Putamen (tissue), 1 donor: ENCODE data around the gene DCXR.

Source experiments
- DNase-seq: peaks from one replicate; pipeline ENCODE4 v3.0.0-alpha.2; 2016; ENCODE audit warnings: low spot score

Gene DCXR

DNA sequence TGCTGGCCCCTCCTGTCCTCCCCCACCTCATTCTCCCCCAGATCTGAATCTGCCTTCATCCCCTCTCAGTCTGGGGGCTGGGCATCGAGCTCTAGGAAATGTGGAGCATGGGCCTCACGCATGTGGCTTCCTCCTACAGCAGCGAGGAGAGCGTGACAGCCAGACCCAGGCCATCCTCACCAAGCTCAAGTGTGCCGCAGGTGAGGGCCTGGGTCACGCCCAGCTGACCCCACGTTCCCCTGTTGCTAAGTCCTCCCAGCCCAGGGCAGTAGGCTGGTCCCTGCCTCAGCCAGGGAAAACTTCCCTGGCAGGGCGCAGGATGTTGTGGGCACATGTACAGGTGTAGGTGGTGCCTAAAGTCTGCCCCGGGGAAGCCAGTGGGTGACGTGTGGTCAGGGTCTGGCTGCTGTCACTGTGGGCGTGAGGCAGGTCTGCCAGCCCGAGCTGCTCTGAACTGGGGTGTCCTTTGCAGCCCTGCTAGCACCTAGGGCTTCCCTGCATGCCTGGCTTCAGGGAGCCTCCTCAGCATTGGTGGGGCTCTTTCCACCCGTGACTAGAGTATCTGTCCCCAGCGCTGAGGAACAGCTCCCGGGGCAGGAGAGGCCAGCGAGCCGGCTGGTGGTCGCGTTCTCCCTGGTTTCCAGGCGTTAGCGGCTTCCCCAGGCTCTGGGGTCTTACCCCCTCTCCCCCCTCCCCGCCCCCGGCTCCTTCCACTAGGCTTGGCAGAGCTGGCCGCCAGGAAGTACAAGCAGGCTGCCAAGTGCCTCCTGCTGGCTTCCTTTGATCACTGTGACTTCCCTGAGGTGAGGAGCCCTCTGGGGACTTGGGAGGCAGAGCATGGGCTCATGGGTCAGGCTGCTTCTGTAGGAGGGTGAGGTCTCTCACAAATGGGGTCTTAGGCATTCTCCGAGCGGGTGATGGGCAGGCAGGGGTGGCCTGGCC, 17.8 kb upstream of the DCXR start:
- DNase-seq = no peak

DNA sequence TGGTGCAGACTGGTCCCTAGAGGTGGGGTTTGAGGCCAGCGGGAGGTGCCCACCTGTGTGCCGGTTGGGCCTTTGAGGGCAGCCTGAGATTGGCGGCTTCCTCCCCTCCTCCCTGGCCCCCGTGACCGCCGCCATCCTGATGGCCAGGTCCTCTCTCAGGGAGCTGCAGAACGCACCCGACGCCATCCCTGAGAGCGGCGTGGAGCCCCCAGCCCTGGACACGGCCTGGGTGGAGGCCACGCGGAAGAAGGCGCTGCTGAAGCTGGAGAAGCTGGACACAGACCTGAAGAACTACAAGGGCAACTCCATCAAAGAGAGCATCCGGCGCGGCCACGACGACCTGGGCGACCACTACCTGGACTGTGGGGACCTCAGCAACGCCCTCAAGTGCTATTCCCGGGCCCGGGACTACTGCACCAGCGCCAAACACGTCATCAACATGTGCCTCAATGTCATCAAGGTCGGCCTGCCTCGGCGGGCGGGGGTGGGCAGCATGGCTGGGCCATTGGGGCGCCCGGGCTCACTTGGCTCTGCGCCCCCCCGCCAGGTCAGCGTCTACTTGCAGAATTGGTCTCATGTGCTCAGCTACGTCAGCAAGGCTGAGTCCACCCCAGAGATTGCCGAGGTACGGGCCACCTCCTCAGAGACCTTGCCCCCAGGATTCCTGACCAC, 17.0 kb upstream of the DCXR start:
- DNase-seq = no peak

DNA sequence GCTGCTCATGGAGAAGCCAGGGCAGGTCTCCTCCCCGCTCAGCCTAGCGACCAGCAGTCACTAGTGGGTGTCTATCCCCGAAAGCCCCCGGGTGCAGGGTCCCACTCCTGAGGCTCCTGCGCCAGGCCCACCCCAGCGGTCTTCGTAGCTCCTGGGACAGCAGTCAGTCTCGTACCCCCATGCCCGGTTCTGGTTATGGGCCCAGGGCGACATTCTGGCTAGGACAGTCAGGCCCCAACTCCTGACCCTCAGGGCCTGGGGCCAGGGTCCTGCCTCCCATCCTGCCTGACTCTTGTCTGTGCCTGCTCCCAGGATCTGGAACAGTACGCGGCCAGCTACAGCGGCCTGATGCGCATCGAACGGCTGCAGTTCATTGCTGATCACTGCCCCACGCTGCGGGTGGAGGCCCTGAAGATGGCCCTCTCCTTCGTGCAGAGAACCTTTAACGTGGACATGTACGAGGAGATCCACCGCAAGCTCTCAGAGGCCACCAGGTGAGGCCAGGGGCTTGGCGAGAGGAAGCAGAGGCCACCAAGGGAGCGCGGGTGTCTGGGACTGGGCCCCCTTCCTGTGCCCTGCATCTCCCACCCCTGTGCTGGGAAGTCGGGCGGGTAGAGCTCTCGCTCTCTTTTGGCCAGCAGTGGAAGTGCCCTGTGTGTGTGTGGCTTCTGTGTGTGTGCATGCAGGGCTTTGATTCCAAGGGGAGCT, 16.2 kb upstream of the DCXR start:
- no peak for DNase-seq

- DNase-seq = no peak
Observed at GRCh38 chr17:82053130-82053529, 15.6 kb upstream of the DCXR start.

GRCh38 chr17:82052638-82053059, 15.2 kb upstream of the DCXR start:
- no peak for DNase-seq

DNA sequence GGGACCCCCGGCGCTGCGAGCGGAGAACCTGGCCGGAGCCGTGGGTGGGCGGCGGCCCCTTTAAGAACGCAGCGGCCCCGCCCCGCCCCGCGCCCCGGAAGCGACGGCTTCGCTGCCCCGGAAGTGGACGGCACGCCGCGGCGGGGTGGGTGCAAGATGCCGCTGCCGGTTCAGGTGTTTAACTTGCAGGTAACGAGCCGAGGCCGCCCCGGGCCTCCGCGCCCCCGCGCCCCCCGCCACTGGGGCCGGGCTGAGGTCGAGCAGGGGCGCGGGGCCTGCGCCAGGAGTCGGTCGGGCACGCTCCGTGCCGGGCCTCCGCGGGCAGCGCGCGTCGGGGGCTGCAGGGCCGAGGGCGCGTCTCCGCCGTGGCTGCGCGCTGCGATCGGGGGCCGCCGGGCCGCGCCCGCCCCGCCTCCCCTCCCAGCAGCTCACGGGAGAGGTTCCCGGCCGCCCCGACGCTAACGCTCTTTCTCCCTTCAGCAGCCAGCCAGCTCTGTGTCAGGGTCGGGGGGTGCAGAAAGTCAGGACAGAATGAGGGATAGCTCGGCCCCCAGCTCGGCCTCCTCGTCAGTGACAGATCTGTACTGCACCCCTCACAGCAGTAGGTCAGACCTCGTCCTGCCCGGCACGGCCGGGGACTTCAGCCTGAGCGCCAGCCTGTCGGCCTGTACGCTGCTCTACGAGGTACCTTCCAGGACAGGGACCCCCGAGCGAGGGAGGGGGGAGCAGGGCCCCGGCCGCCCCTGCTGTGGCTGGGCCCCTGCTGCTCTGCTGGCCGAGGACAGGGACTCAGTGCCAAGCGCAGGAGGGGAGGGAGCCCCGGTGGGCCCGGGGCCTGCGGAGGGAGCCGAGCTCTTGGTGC, 14.5 kb upstream of the DCXR start, which contains the start of the genes GPS1 and RFNG:
Gene GPS1 (plus strand): TSS at position 123 of the 862 bp plus-strand sequence. CDS start 34 bp downstream, at position 157.
Gene RFNG (minus strand): TSS at position 36 of the 862 bp plus-strand sequence. CDS start 45 bp downstream, outside the sequence.
- DNase-seq = peak; percentile 76

- DNase-seq = no peak
Observed at GRCh38 chr17:82050761-82051641, 13.5 kb upstream of the DCXR start.

- DNase-seq = no peak
Observed at GRCh38 chr17:82050152-82050760, 12.8 kb upstream of the DCXR start.

GRCh38 chr17:82049521-82049971, 12.0 kb upstream of the DCXR start:
- no peak for DNase-seq

DNA sequence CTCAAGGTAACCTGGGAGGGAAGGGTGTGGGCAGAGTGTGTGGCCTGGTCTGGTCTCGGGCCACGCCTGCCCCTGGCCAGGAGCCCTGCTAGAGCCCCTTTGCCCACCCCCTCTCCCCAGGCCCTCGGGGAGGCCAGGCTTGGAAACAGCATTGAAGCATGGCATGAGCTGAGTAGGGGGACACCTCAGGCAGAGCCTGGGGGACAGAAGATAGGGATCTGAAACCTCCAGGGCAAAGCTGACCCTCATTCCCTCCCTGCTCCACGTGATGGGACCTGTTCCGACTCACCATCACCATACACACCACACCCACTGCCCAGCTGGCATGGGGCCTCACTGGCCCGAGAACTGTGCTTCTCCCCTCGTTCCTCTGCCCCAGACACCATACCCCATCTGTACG, 11.6 kb upstream of the DCXR start:
- no peak for DNase-seq

DNA sequence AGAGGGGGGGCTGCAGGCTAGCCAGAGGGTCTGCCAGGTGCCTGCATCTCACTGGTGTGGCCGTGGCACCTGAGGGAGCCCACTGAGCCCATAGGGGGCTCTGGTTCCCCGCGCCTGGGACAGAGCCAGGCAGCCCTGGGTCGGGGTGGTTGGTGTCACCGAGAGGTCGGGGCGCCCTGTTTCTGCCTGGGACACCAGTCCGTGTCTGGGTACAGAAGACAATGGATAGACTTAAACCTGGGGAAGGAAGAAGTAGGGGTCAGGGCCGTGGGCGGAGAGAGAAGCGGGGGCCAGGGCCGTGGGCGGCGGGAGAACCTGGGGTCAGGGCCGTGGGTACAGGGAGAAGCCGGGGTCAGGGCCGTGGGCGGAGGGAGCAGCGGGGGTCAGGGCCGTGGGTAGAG, 11.1 kb upstream of the DCXR start:
- DNase-seq = no peak

DNA sequence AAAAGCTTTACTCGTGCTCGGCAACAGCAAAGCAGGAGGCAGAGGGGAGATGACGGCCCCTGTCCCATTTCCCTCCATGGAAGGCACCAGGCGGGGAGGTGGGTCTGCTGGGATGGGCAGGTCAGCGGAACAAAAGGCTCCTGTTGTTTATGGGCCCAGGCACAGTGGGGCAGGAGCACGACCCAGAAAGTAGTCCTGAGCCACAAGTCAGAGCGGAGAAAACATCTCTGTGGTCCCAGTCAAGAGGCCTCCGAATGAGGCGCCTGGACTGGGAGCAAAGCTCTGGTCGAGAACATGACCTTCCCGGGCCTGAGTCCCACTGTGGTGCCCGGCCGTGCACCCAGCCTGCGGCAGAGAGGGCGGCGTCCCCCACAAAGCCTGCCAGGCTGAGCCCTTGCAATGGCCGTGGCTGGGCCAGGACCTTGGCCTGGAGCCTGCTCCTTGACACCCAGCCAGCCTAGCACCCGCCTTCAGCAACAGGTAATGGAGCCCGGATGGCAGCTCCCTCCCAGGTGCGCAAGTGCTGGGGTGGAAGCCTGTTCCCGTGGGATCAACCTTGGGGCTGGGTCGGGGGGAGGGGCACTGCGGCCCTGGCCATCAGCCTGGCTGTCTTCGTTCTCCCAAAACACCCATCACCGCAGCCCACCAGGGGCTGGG, 10.5 kb upstream of the DCXR start:
- no peak for DNase-seq

- DNase-seq = no peak
Observed at GRCh38 chr17:82047379-82047778, 9.9 kb upstream of the DCXR start.

DNA sequence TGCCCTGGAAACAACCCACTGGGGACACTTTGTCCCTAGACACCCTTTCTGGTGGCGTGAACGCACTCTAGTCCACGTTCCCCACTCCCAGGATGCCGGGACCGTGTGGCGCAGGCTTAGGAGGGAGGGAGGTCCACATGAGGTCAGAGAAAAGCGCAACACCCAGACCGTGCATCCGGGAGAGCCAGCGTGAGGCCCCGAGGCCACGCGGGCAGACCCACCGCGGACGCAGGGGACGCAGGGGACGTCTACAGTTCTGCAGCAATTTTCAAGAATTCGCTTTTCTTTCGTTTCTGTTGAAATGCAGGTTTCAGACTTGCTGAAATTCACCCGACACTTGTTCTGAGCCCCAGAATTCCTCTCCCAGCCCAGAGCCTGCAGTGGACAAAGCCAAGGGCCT, 9.4 kb upstream of the DCXR start:
- DNase-seq = no peak

- no peak for DNase-seq
Observed at GRCh38 chr17:82045936-82046484, 8.5 kb upstream of the DCXR start.

DNA sequence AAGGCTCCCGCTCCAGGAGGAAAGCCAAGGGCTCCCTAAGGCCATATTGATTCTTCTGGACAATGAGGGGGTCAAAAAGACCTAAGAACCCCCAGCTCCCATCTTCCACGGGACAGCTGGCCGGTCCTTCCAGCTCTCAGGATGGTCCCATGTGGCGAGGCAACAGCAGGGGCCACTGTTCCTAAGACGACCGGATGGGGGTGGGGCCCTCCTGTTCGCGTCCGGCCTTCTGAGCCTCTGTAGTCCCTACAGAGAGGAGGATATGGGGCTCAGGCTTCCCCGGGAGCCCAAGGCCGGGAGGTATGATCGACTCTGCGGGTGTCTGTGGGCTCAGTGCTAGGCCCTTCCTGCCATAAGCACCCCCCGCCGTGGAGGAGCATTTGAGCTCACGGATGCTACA, 6.0 kb upstream of the DCXR start:
- DNase-seq = no peak

GRCh38 chr17:82042649-82043048, 5.2 kb upstream of the DCXR start:
- no peak for DNase-seq

- no peak for DNase-seq
Observed at GRCh38 chr17:82041144-82041814, 3.8 kb upstream of the DCXR start.
